COLO829 (cell line): ENCODE data around the gene AMBRA1.

Experiments
- DNase-seq: peaks from one replicate; pipeline ENCODE4 v3.0.0; 2012; ENCODE audit warnings: low spot score

Gene AMBRA1

GRCh38 chr11:46366661-46367161, 227.1 kb downstream of the AMBRA1 start:
- DNase-seq: no peak

- DNase-seq: no peak
Measured at GRCh38 chr11:46366260-46366659, 227.6 kb downstream of the AMBRA1 start.

- DNase-seq: no peak
Measured at GRCh38 chr11:46364791-46365190, 229.0 kb downstream of the AMBRA1 start.

GRCh38 chr11:46364056-46364455, 229.8 kb downstream of the AMBRA1 start:
- no peak for DNase-seq

- peak; percentile 90 for DNase-seq
Measured at GRCh38 chr11:46363455-46364005, 230.3 kb downstream of the AMBRA1 start.

- DNase-seq: peak; percentile 91
Measured at GRCh38 chr11:46363031-46363407, 230.8 kb downstream of the AMBRA1 start.

GRCh38 chr11:46362156-46363030, 231.4 kb downstream of the AMBRA1 start:
- DNase-seq: no peak

- DNase-seq: no peak
Measured at GRCh38 chr11:46361283-46362155, 232.3 kb downstream of the AMBRA1 start.

- DNase-seq: no peak
Measured at GRCh38 chr11:46360878-46361277, 232.9 kb downstream of the AMBRA1 start.

GRCh38 chr11:46359953-46360352, 233.9 kb downstream of the AMBRA1 start:
- no peak for DNase-seq

GRCh38 chr11:46357483-46357936, 236.3 kb downstream of the AMBRA1 start:
- DNase-seq: no peak

GRCh38 chr11:46356924-46357482, 236.8 kb downstream of the AMBRA1 start:
- no peak for DNase-seq

- no peak for DNase-seq
Measured at GRCh38 chr11:46353698-46354097, 240.1 kb downstream of the AMBRA1 start.

- no peak for DNase-seq
Measured at GRCh38 chr11:46352063-46352841, 241.6 kb downstream of the AMBRA1 start.

- no peak for DNase-seq
Measured at GRCh38 chr11:46351606-46352005, 242.2 kb downstream of the AMBRA1 start.

- no peak for DNase-seq
Measured at GRCh38 chr11:46351148-46351547, 242.7 kb downstream of the AMBRA1 start.

- no peak for DNase-seq
Measured at GRCh38 chr11:46350695-46351094, 243.1 kb downstream of the AMBRA1 start.

- no peak for DNase-seq
Measured at GRCh38 chr11:46348566-46349401, 245.0 kb downstream of the AMBRA1 start.

GRCh38 chr11:46347637-46348311, 246.0 kb downstream of the AMBRA1 start:
- no peak for DNase-seq
